Uterus (tissue), 2 donors: Measurements from ENCODE around the gene CDADC1.

ENCODE experiments used
- POLR2A ChIP-seq, 2 donors: fragments of 450-650 bp; IDR thresholded peaks; one replicate each; pipeline ENCODE4 v1.6.1; 2016; ENCODE audit warnings: antibody characterized with exemption in 2 of 2, mild to moderate bottlenecking in 1 of 2, moderate library complexity in 1 of 2
- TF ChIP-seq, protein P1 (sequence below), 4 experiments: fragments of 200-600 bp in 2 of 4; fragments of 450-650 bp in 2 of 4; sonication (generic) in 2 of 4; IDR thresholded peaks; one replicate each; pipeline ENCODE4 v1.5.1; 2016 to 2019; ENCODE audit warnings: antibody characterized with exemption in 4 of 4, mild to moderate bottlenecking in 2 of 4, moderate library complexity in 1 of 4

GRCh38 chr13:49256841-49257240 lies 9.1 kb downstream of the CDADC1 start:
- TF ChIP-seq, protein P1, sequence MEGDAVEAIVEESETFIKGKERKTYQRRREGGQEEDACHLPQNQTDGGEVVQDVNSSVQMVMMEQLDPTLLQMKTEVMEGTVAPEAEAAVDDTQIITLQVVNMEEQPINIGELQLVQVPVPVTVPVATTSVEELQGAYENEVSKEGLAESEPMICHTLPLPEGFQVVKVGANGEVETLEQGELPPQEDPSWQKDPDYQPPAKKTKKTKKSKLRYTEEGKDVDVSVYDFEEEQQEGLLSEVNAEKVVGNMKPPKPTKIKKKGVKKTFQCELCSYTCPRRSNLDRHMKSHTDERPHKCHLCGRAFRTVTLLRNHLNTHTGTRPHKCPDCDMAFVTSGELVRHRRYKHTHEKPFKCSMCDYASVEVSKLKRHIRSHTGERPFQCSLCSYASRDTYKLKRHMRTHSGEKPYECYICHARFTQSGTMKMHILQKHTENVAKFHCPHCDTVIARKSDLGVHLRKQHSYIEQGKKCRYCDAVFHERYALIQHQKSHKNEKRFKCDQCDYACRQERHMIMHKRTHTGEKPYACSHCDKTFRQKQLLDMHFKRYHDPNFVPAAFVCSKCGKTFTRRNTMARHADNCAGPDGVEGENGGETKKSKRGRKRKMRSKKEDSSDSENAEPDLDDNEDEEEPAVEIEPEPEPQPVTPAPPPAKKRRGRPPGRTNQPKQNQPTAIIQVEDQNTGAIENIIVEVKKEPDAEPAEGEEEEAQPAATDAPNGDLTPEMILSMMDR (IDR thresholded peaks at IDR 0.05): no peak
- no peak for TF ChIP-seq POLR2A (IDR thresholded peaks at IDR 0.05)
